HepG2 (cell line): ENCODE data around the gene PCGF2.

Source experiments
- HCFC1 ChIP-seq: fragments of 150-350 bp; IDR thresholded peaks from 2 replicates; pipeline ENCODE4 v1.6.1; 2014; ENCODE audit warnings: low read depth, low read length
- TF ChIP-seq, protein P1 (sequence below): IDR thresholded peaks from 2 replicates; pipeline ENCODE4 v1.6.1; 2016; ENCODE audit warnings: missing genetic modification reagents, missing compliant biosample characterization
- TF ChIP-seq, protein P2 (sequence below): sonication (generic); formaldehyde crosslinking; IDR thresholded peaks from 2 replicates; pipeline ENCODE4 v1.5.0; 2020; ENCODE audit warnings: mild to moderate bottlenecking, missing genetic modification reagents, moderate library complexity
- TF ChIP-seq, protein P3 (sequence below): sonication (generic); formaldehyde crosslinking; IDR thresholded peaks from 2 replicates; pipeline ENCODE4 v1.8.0; 2022; ENCODE audit warnings: mild to moderate bottlenecking, missing genetic modification reagents; ENCODE audit not compliant: insufficient replicate concordance

DNA sequence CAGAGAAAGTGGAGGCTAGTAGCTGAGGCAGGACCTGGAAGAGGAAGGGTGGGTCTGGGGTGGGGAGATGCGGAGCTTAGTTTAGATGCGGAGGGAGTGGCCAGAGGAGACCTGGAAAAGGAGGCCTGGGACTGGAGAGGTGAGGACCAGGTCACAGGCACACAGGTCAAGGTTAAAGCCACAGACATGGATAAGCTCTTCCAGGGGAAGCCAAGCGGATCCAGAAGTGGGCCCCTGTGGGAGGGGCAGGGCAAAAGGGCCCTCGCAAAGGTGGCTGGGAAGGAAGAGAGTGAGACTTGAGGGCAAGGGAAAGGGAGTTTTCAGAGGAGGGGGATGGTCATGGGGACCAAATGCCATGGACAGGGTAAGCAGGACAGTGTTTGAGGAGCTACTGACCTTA is 57.0 kb downstream of the PCGF2 start:
- no peak for TF ChIP-seq HCFC1
- TF ChIP-seq, protein P1, sequence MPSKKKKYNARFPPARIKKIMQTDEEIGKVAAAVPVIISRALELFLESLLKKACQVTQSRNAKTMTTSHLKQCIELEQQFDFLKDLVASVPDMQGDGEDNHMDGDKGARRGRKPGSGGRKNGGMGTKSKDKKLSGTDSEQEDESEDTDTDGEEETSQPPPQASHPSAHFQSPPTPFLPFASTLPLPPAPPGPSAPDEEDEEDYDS (CRISPR knock-in tag), result no peak
- TF ChIP-seq, protein P2, sequence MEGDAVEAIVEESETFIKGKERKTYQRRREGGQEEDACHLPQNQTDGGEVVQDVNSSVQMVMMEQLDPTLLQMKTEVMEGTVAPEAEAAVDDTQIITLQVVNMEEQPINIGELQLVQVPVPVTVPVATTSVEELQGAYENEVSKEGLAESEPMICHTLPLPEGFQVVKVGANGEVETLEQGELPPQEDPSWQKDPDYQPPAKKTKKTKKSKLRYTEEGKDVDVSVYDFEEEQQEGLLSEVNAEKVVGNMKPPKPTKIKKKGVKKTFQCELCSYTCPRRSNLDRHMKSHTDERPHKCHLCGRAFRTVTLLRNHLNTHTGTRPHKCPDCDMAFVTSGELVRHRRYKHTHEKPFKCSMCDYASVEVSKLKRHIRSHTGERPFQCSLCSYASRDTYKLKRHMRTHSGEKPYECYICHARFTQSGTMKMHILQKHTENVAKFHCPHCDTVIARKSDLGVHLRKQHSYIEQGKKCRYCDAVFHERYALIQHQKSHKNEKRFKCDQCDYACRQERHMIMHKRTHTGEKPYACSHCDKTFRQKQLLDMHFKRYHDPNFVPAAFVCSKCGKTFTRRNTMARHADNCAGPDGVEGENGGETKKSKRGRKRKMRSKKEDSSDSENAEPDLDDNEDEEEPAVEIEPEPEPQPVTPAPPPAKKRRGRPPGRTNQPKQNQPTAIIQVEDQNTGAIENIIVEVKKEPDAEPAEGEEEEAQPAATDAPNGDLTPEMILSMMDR (CRISPR knock-in tag), result no peak
- TF ChIP-seq, protein P3, sequence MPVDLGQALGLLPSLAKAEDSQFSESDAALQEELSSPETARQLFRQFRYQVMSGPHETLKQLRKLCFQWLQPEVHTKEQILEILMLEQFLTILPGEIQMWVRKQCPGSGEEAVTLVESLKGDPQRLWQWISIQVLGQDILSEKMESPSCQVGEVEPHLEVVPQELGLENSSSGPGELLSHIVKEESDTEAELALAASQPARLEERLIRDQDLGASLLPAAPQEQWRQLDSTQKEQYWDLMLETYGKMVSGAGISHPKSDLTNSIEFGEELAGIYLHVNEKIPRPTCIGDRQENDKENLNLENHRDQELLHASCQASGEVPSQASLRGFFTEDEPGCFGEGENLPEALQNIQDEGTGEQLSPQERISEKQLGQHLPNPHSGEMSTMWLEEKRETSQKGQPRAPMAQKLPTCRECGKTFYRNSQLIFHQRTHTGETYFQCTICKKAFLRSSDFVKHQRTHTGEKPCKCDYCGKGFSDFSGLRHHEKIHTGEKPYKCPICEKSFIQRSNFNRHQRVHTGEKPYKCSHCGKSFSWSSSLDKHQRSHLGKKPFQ (CRISPR knock-in tag), result no peak
